PC-9 (cell line): ENCODE data around the gene NKPD1. TPM values are rescaled to one million over a fixed set of nuclear protein-coding genes. Genes with fewer than 3 reads are reported as not detected.
A peak's percentile ranks its signal among the peaks of the same experiment; 100 is the strongest.

Experiments
- BruUV-seq: library from RNA; stranded (reverse); fragments of 400-500 nt; replicated peaks from 2 replicates; lab custom pipeline; 2021; lab: Mats Ljungman, UMichigan
- CTCF ChIA-PET: fragments of 300-600 bp; sonication (Branson Sonifier 250); formaldehyde crosslinking; loops from one replicate; lab custom pipeline; 2022; ENCODE audit warnings: antibody characterized with exemption; lab: Charles Lee
- POLR2A ChIA-PET: fragments of 300-600 bp; sonication (Branson Sonifier 250); formaldehyde crosslinking; loops from one replicate; lab custom pipeline; 2022; ENCODE audit warnings: antibody characterized with exemption; ENCODE audit not compliant: unreplicated experiment; lab: Charles Lee
- DNase-seq, 2 experiments: peaks; one replicate each; pipeline versions ENCODE4 v3.0.0 to v3.0.0-alpha.2; 2015 to 2022; ENCODE audit warnings: mixed read lengths in 1 of 2
- H2AFZ ChIP-seq: fragments of 200-600 bp; sonication (generic); 2 replicates; pipeline ENCODE4 v1.8.1; 2017; ENCODE audit warnings: antibody characterized with exemption
- H3F3A ChIP-seq: fragments of 200-600 bp; sonication (generic); 2 replicates; pipeline ENCODE4 v1.8.1; 2017; ENCODE audit warnings: antibody characterized with exemption, mild to moderate bottlenecking, low read depth; ENCODE audit not compliant: insufficient read depth
- H3K27ac ChIP-seq: fragments of 200-600 bp; sonication (generic); 2 replicates; pipeline ENCODE4 v1.6.1; 2016; ENCODE audit warnings: mixed run types
- H3K27me3 ChIP-seq: fragments of 200-600 bp; sonication (generic); 2 replicates; pipeline ENCODE4 v1.6.1; 2016; ENCODE audit warnings: low read depth, mixed run types; ENCODE audit not compliant: insufficient read depth
- H3K36me3 ChIP-seq: fragments of 200-600 bp; sonication (generic); 2 replicates; pipeline ENCODE4 v1.6.1; 2016; ENCODE audit warnings: low read depth, mixed run types
- H3K4me1 ChIP-seq: fragments of 200-600 bp; sonication (generic); replicated peaks from 2 replicates; pipeline ENCODE4 v1.6.1; 2016; ENCODE audit warnings: mixed run types; ENCODE audit not compliant: insufficient read depth
- H3K4me2 ChIP-seq: fragments of 200-600 bp; sonication (generic); 2 replicates; pipeline ENCODE4 v1.6.1; 2017; ENCODE audit warnings: mixed run types
- H3K4me3 ChIP-seq: fragments of 200-600 bp; sonication (generic); 2 replicates; pipeline ENCODE4 v1.6.1; 2016; ENCODE audit warnings: mixed run types
- H3K79me2 ChIP-seq: fragments of 200-600 bp; sonication (generic); 2 replicates; pipeline ENCODE4 v1.6.1; 2017; ENCODE audit warnings: low read depth, mixed run types
- H3K9me2 ChIP-seq: fragments of 200-600 bp; sonication (generic); 2 replicates; pipeline ENCODE4 v1.8.1; 2017; ENCODE audit warnings: mild to moderate bottlenecking; ENCODE audit not compliant: insufficient read depth
- H3K9me3 ChIP-seq: fragments of 200-600 bp; sonication (generic); 2 replicates; pipeline ENCODE4 v1.8.1; 2016; ENCODE audit warnings: low read depth; ENCODE audit not compliant: insufficient read depth
- H4K20me1 ChIP-seq: fragments of 200-600 bp; sonication (generic); 2 replicates; pipeline ENCODE4 v1.8.1; 2017; ENCODE audit not compliant: insufficient read depth
- CTCF ChIP-seq: fragments of 200-600 bp; sonication (generic); conservative IDR thresholded peaks from 2 replicates; pipeline ENCODE4 v1.6.1; 2017; ENCODE audit warnings: mixed run types, antibody characterized with exemption, mild to moderate bottlenecking, moderate library complexity
- EZH2 ChIP-seq: fragments of 200-600 bp; sonication (generic); IDR thresholded peaks from 2 replicates; pipeline ENCODE4 v1.8.0; 2017; ENCODE audit warnings: antibody characterized with exemption, low read depth
- intact Hi-C: fragments of 100-400 bp; cut with micrococcal nuclease; formaldehyde crosslinking; loops from one replicate; pipeline ENCODE4 v1.10.0; 2022; ENCODE audit not compliant: unreplicated experiment
- total RNA-seq: library from RNA; stranded (reverse); gene quantifications from 2 replicates; pipeline ENCODE4 v1.2.3, GENCODE V29; 2021

NKPD1 gene
- total RNA-seq, 1 experiment from 2014 or later = 0.37 TPM

- CTCF ChIA-PET = no interaction called here
- Histone ChIP-seq H3K36me3 (no peaks in the 10 kb centered on the region), H3K9me2 (no peaks in the 10 kb centered on the region), H3K9me3 (no peaks in the 10 kb centered on the region), H2AFZ (no peak overlapping the region), H3K4me3 (no peak overlapping the region), H3K27me3 (no peaks in the 10 kb centered on the region), H3K79me2 (no peaks in the 10 kb centered on the region), H4K20me1 (no peaks in the 10 kb centered on the region), H3F3A (peaks cover 9% of the 10 kb centered on the region; the same call in 1 of the 2 replicates), H3K27ac (no peak overlapping the region), H3K4me2 (no peak overlapping the region), H3K4me1 (0 out of 2 replicates have a peak, but pooled peaks cover 9% of the 10 kb centered on the region)
- no peak for DNase-seq
- no peak for TF ChIP-seq CTCF
- no peak for TF ChIP-seq EZH2
- BruUV-seq = no TSS peak
- intact Hi-C loops = no loop called here
- POLR2A ChIA-PET = no interaction called here
Observed at GRCh38 chr19:45205810-45206209, 45.0 kb upstream of the NKPD1 start.

DNA sequence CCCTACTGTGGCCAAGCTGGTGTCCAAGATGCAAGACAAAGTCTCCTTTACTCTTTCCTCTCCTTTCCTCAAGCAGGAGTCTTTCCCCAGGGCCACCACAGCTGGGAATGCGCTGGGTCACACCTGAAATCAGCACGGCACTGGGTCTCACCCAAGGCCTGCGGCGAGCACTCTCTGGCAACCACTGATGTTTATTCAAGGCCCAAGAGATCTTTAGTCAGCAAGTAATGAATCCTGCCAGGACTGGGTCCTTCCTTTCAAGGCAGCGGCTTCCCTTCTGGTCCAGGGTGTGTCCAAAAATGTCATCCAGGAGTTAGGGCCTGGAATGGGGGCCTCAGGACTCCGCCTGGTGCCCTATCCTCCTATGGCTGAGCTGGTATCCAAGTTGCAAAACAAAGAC, 41.9 kb upstream of the NKPD1 start:
- no peaks in the 10 kb centered on the region for H3K9me3 ChIP-seq
- H3K4me1 ChIP-seq = no peaks in the 10 kb centered on the region
- H3K9me2 ChIP-seq = no peaks in the 10 kb centered on the region
- H3K4me3 ChIP-seq = no peak overlapping the region
- H2AFZ ChIP-seq = no peak overlapping the region
- no peak for DNase-seq
- no peak overlapping the region for H3K4me2 ChIP-seq
- intact Hi-C loops = no loop called here
- ChIA-PET POLR2A (no interaction called here), CTCF (interaction anchor here (0.6 kb wide), 1 partner anchor 10 kb away, joined by 7 read pairs; no protein-coding TSS in a partner anchor)
- H3K27me3 ChIP-seq = no peaks in the 10 kb centered on the region
- no peaks in the 10 kb centered on the region for H3K79me2 ChIP-seq
- no peaks in the 10 kb centered on the region for H4K20me1 ChIP-seq
- no peak overlapping the region for H3K27ac ChIP-seq
- no TSS peak for BruUV-seq
- no peaks in the 10 kb centered on the region for H3F3A ChIP-seq
- TF ChIP-seq CTCF = no peak
- no peak for TF ChIP-seq EZH2
- H3K36me3 ChIP-seq = no peaks in the 10 kb centered on the region

DNA sequence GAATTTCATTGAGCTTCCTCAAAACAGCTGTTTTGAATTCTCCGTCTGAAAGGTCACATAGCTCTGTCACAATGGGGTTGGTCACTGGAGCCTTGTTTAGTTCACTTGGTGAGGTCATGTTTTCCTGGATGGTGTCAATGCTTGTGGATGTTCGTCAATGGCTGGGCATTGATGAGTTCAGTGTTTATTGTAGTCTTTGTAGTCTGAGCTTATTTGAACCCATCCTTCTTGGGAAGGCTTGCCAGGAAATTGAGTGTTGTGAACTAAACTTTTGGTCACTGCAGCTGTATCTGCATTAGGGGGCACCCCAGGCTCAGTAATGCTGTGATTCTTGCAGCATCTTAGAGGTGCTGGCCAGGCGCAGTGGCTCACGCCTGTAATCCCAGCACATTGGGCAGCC, 39.8 kb upstream of the NKPD1 start:
- no TSS peak for BruUV-seq
- Histone ChIP-seq H2AFZ (no peak overlapping the region), H3K79me2 (no peaks in the 10 kb centered on the region), H3K4me3 (no peak overlapping the region), H3K4me1 (no peaks in the 10 kb centered on the region), H3F3A (no peaks in the 10 kb centered on the region), H3K27me3 (no peaks in the 10 kb centered on the region), H3K36me3 (no peaks in the 10 kb centered on the region), H3K9me3 (no peaks in the 10 kb centered on the region), H3K4me2 (no peak overlapping the region), H3K9me2 (no peaks in the 10 kb centered on the region), H4K20me1 (no peaks in the 10 kb centered on the region), H3K27ac (no peak overlapping the region)
- ChIA-PET CTCF (no interaction called here), POLR2A (interaction anchor here (0.6 kb wide), 1 partner anchor 69 kb away, joined by 4 read pairs; no protein-coding TSS in a partner anchor)
- intact Hi-C loops = loop anchor here (1.0 kb wide), 1 partner anchor 138 kb away; no protein-coding TSS in a partner anchor
- TF ChIP-seq EZH2 = no peak
- peak; percentile 44 for TF ChIP-seq CTCF
- peak in 1 of 2 experiments; percentile 11 for DNase-seq
